ENCODE measurements around the gene PYDC2.

PYDC2 gene

GRCh38 chr3:191461113-191461595 is at the start of gene PYDC2:
Gene PYDC2, plus strand, starts transcription at chr3:191461163. Its CDS starts 0 bp downstream, at chr3:191461163.
- no peak within 1 kb of the TSS for H3K4me3 ChIP-seq
- DNase-seq = no peak
- no peak for TF ChIP-seq CTCF (IDR thresholded peaks at IDR 0.05)
- H3K27ac ChIP-seq = no peak within 1 kb of the TSS
- H3K36me3 ChIP-seq = no peaks in the 10 kb centered on the region
- intact Hi-C loops (cut with DNase I; ENCODE audit: low total_unique reads) = no loop called here
- no peaks in the 10 kb centered on the region for H3K9me3 ChIP-seq
- no peaks in the 10 kb centered on the region for H3K4me1 ChIP-seq
- H3K27me3 ChIP-seq = no peaks in the 10 kb centered on the region

- no peak overlapping the region for H3K27ac ChIP-seq
- DNase-seq = no peak
- H3K36me3 ChIP-seq = no peaks in the 10 kb centered on the region
- intact Hi-C loops (cut with DNase I; ENCODE audit: low total_unique reads) = no loop called here
- no peak for TF ChIP-seq CTCF (IDR thresholded peaks at IDR 0.05)
- H3K9me3 ChIP-seq = peaks cover 0 to 6% (median 0%) of the 10 kb centered on the region in 3 donors
- H3K4me1 ChIP-seq = no peaks in the 10 kb centered on the region
- H3K4me3 ChIP-seq = no peak overlapping the region
- no peaks in the 10 kb centered on the region for H3K27me3 ChIP-seq
These were observed 48.2 kb upstream of the PYDC2 start for GRCh38 chr3:191412759-191413158.

GRCh38 chr3:191414286-191414685 is 46.7 kb upstream of the PYDC2 start:
- Histone ChIP-seq H3K9me3 (peaks cover 0 to 6% (median 0%) of the 10 kb centered on the region in 3 donors), H3K27ac (no peak overlapping the region), H3K4me3 (no peak overlapping the region), H3K27me3 (no peaks in the 10 kb centered on the region), H3K4me1 (no peaks in the 10 kb centered on the region), H3K36me3 (no peaks in the 10 kb centered on the region)
- no peak for DNase-seq
- no peak for TF ChIP-seq CTCF (IDR thresholded peaks at IDR 0.05)
- intact Hi-C loops (cut with DNase I; ENCODE audit: low total_unique reads) = no loop called here

GRCh38 chr3:191414732-191415131 is 46.2 kb upstream of the PYDC2 start:
- Histone ChIP-seq H3K27ac (no peak overlapping the region), H3K9me3 (peaks cover 0 to 2% (median 0%) of the 10 kb centered on the region in 3 donors), H3K4me3 (no peak overlapping the region), H3K36me3 (no peaks in the 10 kb centered on the region), H3K4me1 (no peaks in the 10 kb centered on the region), H3K27me3 (no peaks in the 10 kb centered on the region)
- no peak for DNase-seq
- intact Hi-C loops (cut with DNase I; ENCODE audit: low total_unique reads) = no loop called here
- TF ChIP-seq CTCF (IDR thresholded peaks at IDR 0.05) = no peak

GRCh38 chr3:191415566-191415965 is 45.4 kb upstream of the PYDC2 start:
- no peak for DNase-seq
- Histone ChIP-seq H3K4me1 (no peaks in the 10 kb centered on the region), H3K4me3 (no peak overlapping the region), H3K36me3 (no peaks in the 10 kb centered on the region), H3K27ac (no peak overlapping the region), H3K27me3 (no peaks in the 10 kb centered on the region), H3K9me3 (no peaks in the 10 kb centered on the region)
- TF ChIP-seq CTCF (IDR thresholded peaks at IDR 0.05) = no peak
- intact Hi-C loops (cut with DNase I; ENCODE audit: low total_unique reads) = no loop called here

GRCh38 chr3:191417457-191417729 is 43.6 kb upstream of the PYDC2 start:
- Histone ChIP-seq H3K36me3 (no peaks in the 10 kb centered on the region), H3K27me3 (no peaks in the 10 kb centered on the region), H3K4me1 (no peaks in the 10 kb centered on the region), H3K4me3 (no peak overlapping the region), H3K9me3 (no peaks in the 10 kb centered on the region), H3K27ac (no peak overlapping the region)
- intact Hi-C loops (cut with DNase I; ENCODE audit: low total_unique reads) = no loop called here
- DNase-seq = no peak
- no peak for TF ChIP-seq CTCF (IDR thresholded peaks at IDR 0.05)
